Activated CD8-positive, alpha-beta memory T cell treated with anti-CD3 and anti-CD28 coated beads for 36 hours (primary cell): ENCODE results near the gene ENTHD1. TPM values are rescaled to one million over a fixed set of nuclear protein-coding genes. Genes with fewer than 3 reads are reported as not detected.

Source experiments
- CTCF ChIA-PET: fragments of 350-600 bp; sonication (Branson Sonifier 250); formaldehyde crosslinking; loops from one replicate; lab custom pipeline; 2021; ENCODE audit warnings: antibody characterized with exemption; lab: Charles Lee
- POLR2A ChIA-PET: fragments of 350-600 bp; sonication (Branson Sonifier 250); formaldehyde crosslinking; loops from one replicate; lab custom pipeline; 2021; ENCODE audit warnings: antibody characterized with exemption; lab: Charles Lee
- total RNA-seq, 2 experiments: library from RNA; stranded (reverse); gene quantifications; one replicate each; pipeline ENCODE4 v1.2.3, GENCODE V29; 2021

Gene ENTHD1
- total RNA-seq, 2 experiments from 2014 or later = 0.30 to 0.46 TPM

DNA sequence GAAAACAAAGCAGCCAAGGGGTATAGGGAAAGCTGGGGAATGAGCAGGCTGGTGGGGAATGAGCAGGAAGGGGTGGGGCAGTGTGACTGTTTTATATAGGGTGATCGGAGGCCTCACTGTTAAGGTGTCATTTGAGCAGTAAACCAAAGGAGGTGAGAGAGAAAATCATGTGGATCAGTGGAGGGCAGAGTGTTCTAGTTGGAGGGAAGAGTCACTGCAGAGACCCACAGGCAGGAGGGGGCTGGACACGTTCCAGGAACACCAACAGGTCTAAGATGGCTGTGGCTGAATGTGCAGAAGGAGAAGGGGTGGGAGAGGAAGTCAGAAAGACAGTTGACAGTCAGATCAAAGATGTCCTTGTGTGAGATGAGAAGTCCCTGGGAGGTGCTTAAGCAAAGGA lies 103.8 kb downstream of the ENTHD1 start:
- POLR2A ChIA-PET = no interaction called here
- CTCF ChIA-PET = no interaction called here

- ChIA-PET POLR2A (no interaction called here), CTCF (no interaction called here)
Measured at GRCh38 chr22:39785232-39785631, 108.3 kb downstream of the ENTHD1 start.

- POLR2A ChIA-PET = no interaction called here
Measured at GRCh38 chr22:39777716-39778454, 115.7 kb downstream of the ENTHD1 start.

DNA sequence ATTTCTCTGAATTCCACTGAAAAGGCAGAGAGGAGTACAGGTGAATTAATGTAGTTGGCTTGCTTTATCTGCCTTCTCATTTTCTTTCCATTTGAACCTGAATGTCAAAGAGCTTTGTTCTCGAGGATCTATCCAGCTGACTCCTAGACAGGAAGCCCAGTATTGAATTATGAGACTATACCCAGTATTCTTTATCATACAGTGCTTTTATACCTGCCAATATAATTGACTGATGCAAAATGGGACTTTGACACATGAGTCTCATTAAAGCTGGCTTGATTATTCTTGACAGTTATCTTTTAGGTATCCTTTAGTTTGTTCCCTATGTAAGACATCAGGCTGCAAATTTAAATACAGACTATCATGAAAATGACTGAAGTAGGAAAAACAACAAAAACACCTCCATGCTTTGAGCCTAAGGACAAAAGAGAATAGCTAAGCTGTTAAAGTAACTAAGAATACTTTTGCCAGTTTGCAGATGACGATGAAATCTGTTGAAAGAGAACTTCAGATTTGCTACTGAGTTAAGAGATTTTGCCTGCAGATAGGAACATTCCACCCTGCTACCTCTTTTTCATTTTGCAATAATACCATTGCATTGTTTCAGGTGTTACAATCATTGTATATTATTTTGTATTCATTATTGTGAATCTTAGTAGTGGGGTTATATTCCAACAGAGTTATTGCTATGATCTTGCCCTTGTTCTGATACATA lies 117.1 kb downstream of the ENTHD1 start:
- CTCF ChIA-PET = no interaction called here
- POLR2A ChIA-PET = no interaction called here

More at GRCh38 chr22:39777716-39778454, 115.7 kb downstream of the ENTHD1 start:
- CTCF ChIA-PET = no interaction called here

DNA sequence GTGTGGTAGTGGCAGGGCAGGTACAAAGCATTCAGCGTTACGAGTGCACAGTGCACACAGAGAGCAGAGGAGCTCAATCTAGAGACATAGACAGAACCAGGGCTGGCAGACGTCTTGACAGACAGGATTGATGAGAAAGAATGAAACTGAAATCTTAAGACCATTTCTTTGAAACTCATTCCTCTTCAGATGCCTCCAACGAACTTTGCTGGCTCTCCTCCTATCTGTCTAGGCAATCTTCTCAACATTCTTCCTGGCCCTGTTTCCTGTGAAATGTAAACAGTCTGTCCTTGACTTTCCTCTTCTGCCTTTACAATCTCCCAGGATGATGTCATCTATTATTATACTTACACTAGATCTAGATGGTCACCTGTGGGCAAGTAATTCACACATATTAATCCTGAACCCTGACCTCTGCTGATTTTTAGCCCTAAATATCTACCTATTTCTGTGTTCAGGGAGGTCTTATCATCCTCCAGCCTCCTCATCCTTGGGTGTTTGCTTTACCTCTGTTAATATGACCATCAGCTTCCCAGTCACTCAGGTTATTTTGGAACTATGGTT lies 119.5 kb downstream of the ENTHD1 start:
- ChIA-PET CTCF (no interaction called here), POLR2A (no interaction called here)

- POLR2A ChIA-PET = no interaction called here
- CTCF ChIA-PET = no interaction called here
Measured at GRCh38 chr22:39773503-39773902, 120.1 kb downstream of the ENTHD1 start.

DNA sequence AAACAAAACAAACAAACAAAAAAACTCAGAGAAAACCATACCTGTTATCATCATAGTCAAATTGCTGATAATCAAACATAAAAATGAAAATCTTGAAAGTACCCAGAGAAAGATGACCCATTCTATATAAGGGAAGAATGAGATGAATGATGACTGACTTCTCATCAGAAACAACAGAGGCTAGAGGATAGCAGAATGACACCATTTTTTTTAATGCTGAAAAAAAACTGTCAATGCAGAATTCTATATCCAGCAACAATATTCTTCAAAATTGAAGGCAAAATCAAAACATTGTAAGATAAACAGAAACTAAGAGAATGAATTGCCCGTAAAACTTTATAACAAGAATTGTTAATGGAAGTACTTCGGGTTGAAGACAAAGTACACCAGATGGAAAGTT lies 122.1 kb downstream of the ENTHD1 start:
- CTCF ChIA-PET = no interaction called here

GRCh38 chr22:39765661-39766060 lies 127.9 kb downstream of the ENTHD1 start:
- ChIA-PET CTCF (no interaction called here), POLR2A (interaction anchor here (0.6 kb wide), 1 partner anchor 256 kb away, joined by 4 read pairs; no protein-coding TSS in a partner anchor)

More for the DNA sequence above, 122.1 kb downstream of the ENTHD1 start:
- POLR2A ChIA-PET = no interaction called here

DNA sequence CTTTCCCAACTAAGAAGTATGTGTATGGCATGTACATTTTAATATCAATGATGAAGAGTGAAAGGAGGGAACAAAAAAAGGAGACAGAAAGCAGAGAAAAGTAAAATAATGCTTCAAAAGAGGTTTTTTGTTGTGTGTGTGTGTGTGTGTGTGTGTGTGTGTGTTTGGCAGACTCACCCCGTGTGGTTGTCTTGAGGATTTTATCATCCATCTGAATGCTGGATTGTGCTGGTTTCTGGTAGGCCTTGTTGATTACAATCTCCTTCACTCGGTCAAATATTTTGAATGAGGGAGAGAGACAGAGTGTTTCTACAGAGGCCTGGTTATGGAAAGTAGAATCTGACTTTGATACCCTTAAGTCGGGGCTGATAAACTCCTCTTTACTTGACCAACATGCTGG lies 128.5 kb downstream of the ENTHD1 start:
- ChIA-PET CTCF (no interaction called here), POLR2A (no interaction called here)

DNA sequence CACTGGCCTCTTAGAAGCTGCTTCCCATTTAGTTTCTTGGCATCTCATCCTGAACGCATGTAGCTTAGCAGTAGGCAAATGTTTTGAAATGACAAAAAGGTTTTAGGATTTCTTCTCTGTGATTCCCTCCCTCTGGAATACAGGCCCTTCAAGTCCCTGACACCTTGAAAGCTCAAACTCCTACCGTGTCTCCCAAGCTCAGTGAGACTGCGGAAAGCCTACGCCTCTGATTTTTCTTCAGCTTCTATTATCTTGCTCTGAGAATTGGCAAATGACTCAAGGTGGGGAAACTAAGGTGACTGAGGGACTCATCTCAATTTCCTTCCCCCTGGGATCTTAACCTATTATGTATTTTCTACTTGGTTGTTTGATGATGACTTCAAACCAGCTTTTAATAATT lies 130.3 kb downstream of the ENTHD1 start:
- CTCF ChIA-PET = no interaction called here
- POLR2A ChIA-PET = interaction anchor here (1.0 kb wide), 1 partner anchor 222 kb away, joined by 3 read pairs; no protein-coding TSS in a partner anchor

DNA sequence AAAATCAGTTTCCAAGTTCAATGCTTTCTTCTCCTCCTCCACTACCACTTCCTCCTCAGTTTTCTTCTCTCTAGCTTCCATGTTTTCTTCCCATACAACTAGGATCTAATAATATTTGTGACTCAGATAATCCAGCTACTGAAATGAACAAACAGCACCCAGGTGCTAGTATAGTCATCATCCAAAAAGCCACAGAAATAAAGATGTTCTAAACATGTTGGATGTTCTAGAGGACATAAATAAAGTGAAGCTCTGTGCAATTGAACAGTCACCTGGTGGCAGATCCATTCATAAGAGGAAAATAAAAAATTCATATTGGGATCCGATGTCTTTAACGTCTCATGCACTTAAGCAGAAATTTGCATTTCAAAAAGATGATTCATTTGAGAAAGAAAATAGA lies 142.8 kb downstream of the ENTHD1 start:
- CTCF ChIA-PET = interaction anchor here (1.1 kb wide), 1 partner anchor 191 kb away, joined by 3 read pairs; no protein-coding TSS in a partner anchor
- POLR2A ChIA-PET = no interaction called here

GRCh38 chr22:39748877-39749276 lies 144.7 kb downstream of the ENTHD1 start:
- CTCF ChIA-PET = no interaction called here
- POLR2A ChIA-PET = interaction anchor here (1.0 kb wide), 1 partner anchor 229 kb away, joined by 7 read pairs; the partner anchor contains the start of gene ATF4

GRCh38 chr22:39746600-39747262 lies 146.8 kb downstream of the ENTHD1 start:
- ChIA-PET POLR2A (no interaction called here), CTCF (no interaction called here)

- ChIA-PET CTCF (no interaction called here), POLR2A (no interaction called here)
Measured at GRCh38 chr22:39745789-39746188, 147.8 kb downstream of the ENTHD1 start.

GRCh38 chr22:39744353-39744752 lies 149.2 kb downstream of the ENTHD1 start:
- ChIA-PET POLR2A (no interaction called here), CTCF (no interaction called here)

DNA sequence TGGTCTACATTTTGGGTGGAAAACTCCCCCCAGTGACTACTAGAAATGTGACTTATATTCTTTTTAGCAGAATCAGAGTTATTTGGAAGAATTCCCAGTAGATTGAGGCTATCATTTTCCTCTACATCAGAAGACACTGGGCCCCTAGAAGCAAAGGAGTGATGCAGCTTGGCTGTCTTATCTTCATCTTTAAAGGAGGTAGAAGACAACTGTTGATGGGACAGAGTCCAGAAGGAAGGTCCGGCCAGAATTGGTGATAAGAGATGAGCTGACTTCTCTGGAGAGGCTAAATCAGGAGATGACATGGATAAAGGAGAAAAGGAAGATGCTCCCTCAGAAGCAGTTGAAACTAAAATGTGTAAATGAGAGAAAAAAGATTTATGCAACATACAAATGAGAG lies 149.6 kb downstream of the ENTHD1 start:
- ChIA-PET POLR2A (no interaction called here), CTCF (no interaction called here)

DNA sequence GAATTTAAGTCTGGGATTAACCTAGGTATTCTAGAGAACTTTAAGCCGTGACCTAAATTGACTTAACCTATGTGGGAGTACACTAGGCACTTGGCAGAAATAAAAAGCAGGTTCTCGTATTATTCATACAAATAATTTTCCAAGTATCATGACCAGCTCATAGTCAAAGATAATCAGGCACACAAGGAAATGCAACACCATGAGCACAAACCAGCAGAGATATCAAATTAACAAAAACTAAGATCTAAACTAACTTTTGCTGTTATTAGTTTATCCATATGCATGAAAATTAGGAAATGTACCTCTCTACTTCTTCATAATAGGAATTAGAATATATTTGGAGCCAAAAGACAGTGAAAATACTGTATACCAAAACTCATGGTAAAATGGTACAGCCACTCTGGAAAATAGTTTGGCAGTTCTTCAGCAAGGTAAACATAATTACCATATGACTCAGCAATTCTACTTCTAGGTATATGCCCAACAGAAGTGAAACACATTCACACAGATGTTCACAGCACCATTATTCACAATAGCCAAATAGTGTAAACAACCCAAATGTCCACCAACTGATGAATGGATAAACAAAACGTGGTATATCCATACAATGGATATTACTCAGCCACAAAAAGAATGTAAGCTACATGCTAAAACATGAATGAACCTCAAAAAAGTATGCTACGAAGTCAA lies 154.1 kb downstream of the ENTHD1 start:
- POLR2A ChIA-PET = no interaction called here

DNA sequence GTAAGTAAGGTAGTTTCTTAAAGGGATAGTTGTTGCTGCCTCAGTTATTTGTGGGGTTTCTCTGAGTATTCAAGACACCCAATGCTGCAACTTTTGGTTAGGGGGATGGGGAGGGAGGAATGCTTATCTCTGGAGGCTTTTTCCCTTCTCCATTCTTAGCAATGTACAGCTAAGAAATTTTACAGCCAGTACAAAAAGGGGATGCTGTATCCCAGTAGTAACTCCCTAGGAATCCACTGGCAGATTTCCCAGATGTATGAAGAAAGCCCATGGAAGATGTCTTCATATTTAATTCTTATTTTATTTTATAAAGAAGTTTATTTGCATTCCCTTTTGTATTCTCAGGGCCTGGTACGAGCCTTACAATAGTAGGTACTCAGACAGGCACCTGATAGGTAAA lies 154.8 kb downstream of the ENTHD1 start:
- ChIA-PET POLR2A (no interaction called here), CTCF (no interaction called here)

More for the DNA sequence above, 154.1 kb downstream of the ENTHD1 start:
- CTCF ChIA-PET = interaction anchor here (1.2 kb wide), 1 partner anchor 22 kb away, joined by 3 read pairs; no protein-coding TSS in a partner anchor

DNA sequence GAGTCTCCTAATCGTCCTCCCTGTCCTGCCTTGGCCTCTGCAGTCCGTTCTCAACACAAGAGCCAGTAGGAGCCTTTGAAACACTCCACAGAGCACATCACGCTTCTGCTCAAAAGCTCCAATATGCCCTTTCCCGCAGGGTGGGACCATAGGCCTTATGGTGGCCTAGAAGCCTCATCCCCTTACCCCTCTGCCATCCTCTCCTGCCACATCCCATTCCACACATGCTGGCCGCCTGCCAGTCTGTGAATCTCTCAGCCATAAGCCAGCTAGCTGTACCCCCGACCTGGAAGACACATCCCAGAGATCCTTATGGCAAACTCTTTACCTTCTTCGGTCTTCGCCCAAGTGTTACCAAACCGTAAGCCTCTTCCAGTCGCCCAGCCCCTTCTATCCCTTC lies 157.8 kb downstream of the ENTHD1 start:
- CTCF ChIA-PET = no interaction called here

More for the DNA sequence above, 157.8 kb downstream of the ENTHD1 start:
- POLR2A ChIA-PET = no interaction called here
